CD14-positive monocyte (primary cell): Measurements from ENCODE around the gene TFPI. TPM values are rescaled to one million over a fixed set of nuclear protein-coding genes. Genes with fewer than 3 reads are reported as not detected.
"Not testable (repeated sequence)": the region's sequence is repeated elsewhere in the genome, so short reads cannot be mapped to it uniquely, and the experiment has no call there.

Experiments used
- DNase-seq, 3 donors: peaks; one replicate each; pipeline ENCODE4 v3.0.0-alpha.2; 2011 to 2022
- H2AFZ ChIP-seq: 2 replicates; pipeline ENCODE4 v1.6.0; 2012; ENCODE audit warnings: mild to moderate bottlenecking, low read depth, low read length, inconsistent platforms; ENCODE audit not compliant: insufficient read depth, poor library complexity, severe bottlenecking
- H3K27ac ChIP-seq, 2 donors: 1 replicate in 1 of 2; 2 replicates in 1 of 2; pipeline ENCODE4 v1.5.1; 2012 to 2013; ENCODE audit warnings: low read length in 2 of 2, control low read depth in 1 of 2, inconsistent platforms in 1 of 2, low read depth in 1 of 2, mild to moderate bottlenecking in 1 of 2
- H3K27me3 ChIP-seq, 2 donors: one replicate each; pipeline versions ENCODE4 v1.6.0 to v1.6.1; 2011 to 2013; ENCODE audit warnings: low read length in 2 of 2; ENCODE audit not compliant: control insufficient read depth in 2 of 2, insufficient read depth in 2 of 2
- H3K36me3 ChIP-seq, 2 donors: replicated peaks in 1 of 2; 1 replicate in 1 of 2; 2 replicates in 1 of 2; pipeline versions ENCODE4 v1.5.1 to v1.6.1; 2012 to 2013; ENCODE audit warnings: low read length in 2 of 2, control low read depth in 1 of 2, inconsistent platforms in 1 of 2, mild to moderate bottlenecking in 1 of 2; ENCODE audit not compliant: insufficient read depth in 2 of 2, control insufficient read depth in 1 of 2
- H3K4me1 ChIP-seq, 2 donors: 1 replicate in 1 of 2; 2 replicates in 1 of 2; pipeline versions ENCODE4 v1.5.1 to v1.6.1; 2012 to 2013; ENCODE audit warnings: low read length in 2 of 2, control low read depth in 1 of 2, inconsistent platforms in 1 of 2, mild to moderate bottlenecking in 1 of 2, moderate library complexity in 1 of 2; ENCODE audit not compliant: insufficient read depth in 2 of 2, control insufficient read depth in 1 of 2
- H3K4me2 ChIP-seq: replicated peaks from 2 replicates; pipeline ENCODE3; 2012; ENCODE audit warnings: low read length, moderate library complexity, mild to moderate bottlenecking; ENCODE audit not compliant: poor library complexity, severe bottlenecking; ENCODE audit errors: extremely low read depth
- H3K4me3 ChIP-seq, 3 experiments: fragments of 200-600 bp in 1 of 3; sonication (generic) in 1 of 3; replicated peaks in 1 of 3; 1 replicate in 2 of 3; 2 replicates in 1 of 3; pipeline ENCODE4 v1.5.1; 2011 to 2013; ENCODE audit warnings: low read length in 3 of 3, mild to moderate bottlenecking in 3 of 3, control low read depth in 2 of 3, low read depth in 2 of 3, inconsistent platforms in 1 of 3, moderate library complexity in 1 of 3
- H3K79me2 ChIP-seq: 2 replicates; pipeline ENCODE4 v1.6.0; 2012; ENCODE audit warnings: mild to moderate bottlenecking, control low read depth, inconsistent platforms, low read length, moderate library complexity; ENCODE audit not compliant: insufficient read depth
- H3K9ac ChIP-seq: 2 replicates; pipeline ENCODE4 v1.6.0; 2017; ENCODE audit warnings: low read length, mild to moderate bottlenecking; ENCODE audit not compliant: insufficient read depth, poor library complexity, severe bottlenecking
- H3K9me3 ChIP-seq, 2 donors: replicated peaks in 1 of 2; 1 replicate in 1 of 2; 2 replicates in 1 of 2; pipeline versions ENCODE4 v1.5.1 to v1.6.1; 2012 to 2013; ENCODE audit warnings: low read length in 2 of 2, control low read depth in 1 of 2; ENCODE audit not compliant: control insufficient read depth in 1 of 2, insufficient read depth in 1 of 2
- H4K20me1 ChIP-seq: 2 replicates; pipeline ENCODE4 v1.6.0; 2012; ENCODE audit warnings: mild to moderate bottlenecking, low read length, control low read depth, moderate library complexity; ENCODE audit not compliant: insufficient read depth
- H3K27ac Mint-ChIP-seq, 7 donors: one replicate each; pipeline ENCODE4 v1.8.0; 2020; ENCODE audit warnings: mild to moderate bottlenecking in 7 of 7, mixed read lengths in 7 of 7, moderate library complexity in 6 of 7, inconsistent platforms in 2 of 7
- H3K27me3 Mint-ChIP-seq, 3 donors: one replicate each; pipeline ENCODE4 v1.8.0; 2021 to 2022; ENCODE audit warnings: low read depth in 3 of 3, mild to moderate bottlenecking in 3 of 3, mixed read lengths in 3 of 3, moderate library complexity in 3 of 3, inconsistent platforms in 1 of 3
- H3K36me3 Mint-ChIP-seq, 2 donors: one replicate each; pipeline ENCODE4 v1.8.0; 2020; ENCODE audit warnings: mixed read lengths in 2 of 2, inconsistent platforms in 1 of 2, mild to moderate bottlenecking in 1 of 2
- H3K4me1 Mint-ChIP-seq: one replicate; pipeline ENCODE4 v1.8.0; 2020; ENCODE audit warnings: mild to moderate bottlenecking, mixed read lengths
- H3K4me3 Mint-ChIP-seq, 2 donors: one replicate each; pipeline ENCODE4 v1.8.0; 2020; ENCODE audit warnings: mild to moderate bottlenecking in 2 of 2, mixed read lengths in 2 of 2, moderate library complexity in 1 of 2
- H3K9me3 Mint-ChIP-seq, 7 donors: one replicate each; pipeline ENCODE4 v1.8.0; 2020 to 2022; ENCODE audit warnings: mixed read lengths in 7 of 7, mild to moderate bottlenecking in 6 of 7, moderate library complexity in 6 of 7, inconsistent platforms in 2 of 7
- WGBS: methylation state at CpG from one replicate; pipeline ENCODE4 v1.1.5; 2013; ENCODE audit warnings: missing lambda C conversion rate; ENCODE audit not compliant: insufficient coverage; 5-methylcytosine and 5-hydroxymethylcytosine counted together
- intact Hi-C, 2 donors: fragments of 100-400 bp; cut with micrococcal nuclease; formaldehyde crosslinking; loops; one replicate each; pipeline versions ENCODE4 v1.15.0 to v1.15.1; 2023
- polyA plus RNA-seq, 3 donors: library from polyadenylated mRNA; depleted of rRNA in 1 of 3; unstranded in 2 of 3; stranded (reverse) in 1 of 3; fragments of 300-500 nt in 2 of 3; fragments of >200 nt in 1 of 3; fragmentation: Illumina TruSeq in 2 of 3; gene quantifications; 1 replicate in 2 of 3; 2 replicates in 1 of 3; pipeline ENCODE4 v1.2.3, GENCODE V29; 2012 to 2021
- TF ChIP-seq, protein P1 (sequence below): fragments of 200-600 bp; IDR thresholded peaks from one replicate; pipeline ENCODE4 v1.8.0; 2022; ENCODE audit warnings: antibody characterized with exemption, mild to moderate bottlenecking

TFPI gene
- polyA plus RNA-seq, 3 donors = 0.46 TPM; not detected in 2

DNA sequence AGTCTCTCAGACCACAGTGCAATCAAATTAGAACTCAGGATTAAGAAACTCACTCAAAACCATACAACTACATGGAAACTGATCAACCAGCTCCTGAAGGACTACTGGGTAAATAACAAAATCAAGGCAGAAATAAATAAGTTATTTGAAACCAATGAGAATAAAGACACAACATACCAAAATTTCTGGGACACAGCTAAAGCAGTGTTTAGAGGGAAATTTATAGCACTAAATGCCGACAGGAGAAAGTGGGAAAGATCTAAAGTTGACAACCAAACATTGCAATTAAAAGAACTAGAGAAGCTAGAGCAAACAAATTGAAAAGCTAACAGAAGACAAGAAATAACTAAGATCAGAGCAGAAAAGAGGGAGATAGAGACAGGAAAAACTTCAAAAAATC, 18.9 kb downstream of the TFPI start:
- H3K9ac ChIP-seq, H3K4me3 Mint-ChIP-seq, H3K27me3 ChIP-seq, H3K27me3 Mint-ChIP-seq, H3K4me3 ChIP-seq, H3K4me2 ChIP-seq, H3K79me2 ChIP-seq, H3K27ac ChIP-seq, DNase-seq, H3K4me1 ChIP-seq, H4K20me1 ChIP-seq, H3K27ac Mint-ChIP-seq, H3K36me3 ChIP-seq, H3K4me1 Mint-ChIP-seq, H3K36me3 Mint-ChIP-seq, H2AFZ ChIP-seq, intact Hi-C loops: not testable (repeated sequence)
- peaks cover 0 to 13% of the 10 kb centered on the region in 2 donors for H3K9me3 ChIP-seq
- H3K9me3 Mint-ChIP-seq = peaks cover 7 to 17% (median 10%) of the 10 kb centered on the region in 7 donors
- no CpG with 5 or more reads among the region's 1 CpG for WGBS

DNA sequence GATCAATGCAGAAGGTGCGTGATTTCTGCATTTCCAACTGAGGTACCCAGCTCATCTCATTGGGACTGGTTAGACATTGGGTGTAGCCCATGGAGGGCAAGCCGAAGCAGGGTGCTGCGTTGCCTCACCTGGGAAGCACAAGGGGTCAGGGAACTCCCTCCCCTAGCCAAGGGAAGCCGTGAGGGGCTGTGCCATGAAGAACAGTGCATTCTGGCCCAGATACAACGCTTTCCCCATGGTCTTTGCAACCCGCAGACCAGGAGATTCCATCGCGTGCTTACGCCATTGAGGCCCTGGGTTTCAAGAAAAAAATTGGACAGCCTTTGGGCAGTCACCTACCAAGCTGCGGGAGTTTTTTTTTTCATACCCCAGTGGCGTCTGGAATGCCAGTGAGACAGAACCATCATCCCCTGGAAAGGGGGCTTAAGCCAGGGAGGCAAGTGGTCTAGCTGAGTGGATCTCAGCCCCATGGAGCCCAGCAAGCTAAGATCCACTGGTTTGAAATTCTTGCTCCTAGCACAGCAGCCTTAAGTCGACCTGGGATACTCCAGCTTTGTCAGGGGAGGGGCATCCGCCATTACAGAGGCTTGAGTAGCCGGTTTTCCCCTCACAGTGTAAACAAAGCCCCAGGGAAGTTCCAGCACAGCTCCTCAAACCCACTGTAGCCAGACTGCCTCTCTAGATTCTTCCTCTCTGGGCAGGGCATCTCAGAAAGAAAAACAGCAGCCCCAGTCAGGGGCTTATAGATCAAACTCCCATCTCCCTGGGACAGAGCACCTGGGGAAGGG, 21.7 kb downstream of the TFPI start:
- Histone ChIP-seq H4K20me1 (no peaks in the 10 kb centered on the region), H3K9me3 (peaks cover 0 to 13% of the 10 kb centered on the region in 2 donors), H3K27ac (no peak overlapping the region), H3K4me3 (no peak overlapping the region), H3K79me2 (no peaks in the 10 kb centered on the region), H3K4me1 (no peaks in the 10 kb centered on the region), H3K27me3 (no peaks in the 10 kb centered on the region), H2AFZ (no peak overlapping the region), H3K4me2 (no peak overlapping the region), H3K36me3 (no peaks in the 10 kb centered on the region), H3K9ac (no peak overlapping the region)
- no peaks in the 10 kb centered on the region for H3K36me3 Mint-ChIP-seq
- TF ChIP-seq, protein P1, sequence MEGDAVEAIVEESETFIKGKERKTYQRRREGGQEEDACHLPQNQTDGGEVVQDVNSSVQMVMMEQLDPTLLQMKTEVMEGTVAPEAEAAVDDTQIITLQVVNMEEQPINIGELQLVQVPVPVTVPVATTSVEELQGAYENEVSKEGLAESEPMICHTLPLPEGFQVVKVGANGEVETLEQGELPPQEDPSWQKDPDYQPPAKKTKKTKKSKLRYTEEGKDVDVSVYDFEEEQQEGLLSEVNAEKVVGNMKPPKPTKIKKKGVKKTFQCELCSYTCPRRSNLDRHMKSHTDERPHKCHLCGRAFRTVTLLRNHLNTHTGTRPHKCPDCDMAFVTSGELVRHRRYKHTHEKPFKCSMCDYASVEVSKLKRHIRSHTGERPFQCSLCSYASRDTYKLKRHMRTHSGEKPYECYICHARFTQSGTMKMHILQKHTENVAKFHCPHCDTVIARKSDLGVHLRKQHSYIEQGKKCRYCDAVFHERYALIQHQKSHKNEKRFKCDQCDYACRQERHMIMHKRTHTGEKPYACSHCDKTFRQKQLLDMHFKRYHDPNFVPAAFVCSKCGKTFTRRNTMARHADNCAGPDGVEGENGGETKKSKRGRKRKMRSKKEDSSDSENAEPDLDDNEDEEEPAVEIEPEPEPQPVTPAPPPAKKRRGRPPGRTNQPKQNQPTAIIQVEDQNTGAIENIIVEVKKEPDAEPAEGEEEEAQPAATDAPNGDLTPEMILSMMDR = no peak
- peaks cover 0 to 3% (median 0%) of the 10 kb centered on the region in 3 donors for H3K27me3 Mint-ChIP-seq
- H3K4me3 Mint-ChIP-seq = no peak overlapping the region
- WGBS = 93% methylated on average over 11 of the region's 14 CpGs
- H3K9me3 Mint-ChIP-seq = peaks cover 7 to 17% (median 10%) of the 10 kb centered on the region in 7 donors
- intact Hi-C loops = no loop called here
- H3K27ac Mint-ChIP-seq = no peak overlapping the region
- no peaks in the 10 kb centered on the region for H3K4me1 Mint-ChIP-seq
- DNase-seq = no peak
